Endothelial cell of umbilical vein (primary cell): Measurements from ENCODE around the gene KCNK2. TPM values are rescaled to one million over a fixed set of nuclear protein-coding genes. Genes with fewer than 3 reads are reported as not detected.

Experiments used
- BruUV-seq: library from RNA; stranded (reverse); fragments of 400-500 nt; replicated peaks from 2 replicates; lab custom pipeline; 2021; lab: Mats Ljungman, UMichigan
- CTCF ChIA-PET: fragments of 300-600, 350-600 bp; sonication (Branson Sonifier 250); formaldehyde crosslinking; loops from one replicate; lab custom pipeline; 2021; ENCODE audit warnings: antibody characterized with exemption, inconsistent platforms; lab: Charles Lee
- POLR2A ChIA-PET: fragments of 300-600, 350-600 bp; sonication (Branson Sonifier 250); formaldehyde crosslinking; loops from one replicate; lab custom pipeline; 2021; ENCODE audit warnings: antibody characterized with exemption, inconsistent platforms; lab: Charles Lee
- DNase-seq: peaks from one replicate; pipeline ENCODE4 v3.0.0-alpha.2; 2011; ENCODE audit warnings: low read depth, low spot score
- FAIRE-seq: peaks from 2 replicates; lab custom pipeline; 2011; peaks lifted over from hg19 to GRCh38; lab: Jason Lieb, UNC
- H2AFZ ChIP-seq: 2 replicates; pipeline ENCODE4 v1.6.0; 2012; ENCODE audit warnings: low read depth, low read length, control low read depth, inconsistent platforms
- H3K27ac ChIP-seq: 2 replicates; pipeline ENCODE4 v1.5.1; 2011; ENCODE audit warnings: low read depth, mild to moderate bottlenecking, control low read depth, low read length, moderate library complexity; ENCODE audit not compliant: insufficient read depth
- H3K27me3 ChIP-seq, 2 experiments: 2 replicates each; pipeline versions ENCODE4 v1.6.0 to v1.6.1; 2011; ENCODE audit warnings: low read length in 2 of 2, mixed read lengths in 1 of 2; ENCODE audit not compliant: control insufficient read depth in 2 of 2, insufficient read depth in 2 of 2
- H3K36me3 ChIP-seq, 2 experiments: 2 replicates in 1 of 2; 3 replicates in 1 of 2; pipeline ENCODE4 v1.5.1; 2011; ENCODE audit warnings: low read length in 2 of 2, mild to moderate bottlenecking in 1 of 2, moderate library complexity in 1 of 2; ENCODE audit not compliant: control insufficient read depth in 2 of 2, insufficient read depth in 2 of 2; ENCODE audit errors: extremely low read depth in 1 of 2
- H3K4me1 ChIP-seq: 3 replicates; pipeline ENCODE4 v1.5.1; 2011; ENCODE audit warnings: mild to moderate bottlenecking, low read length; ENCODE audit not compliant: control insufficient read depth, insufficient read depth; ENCODE audit errors: extremely low read depth
- H3K4me2 ChIP-seq: 2 replicates; pipeline ENCODE4 v1.6.1; 2011; ENCODE audit warnings: low read length, control low read depth, mixed read lengths; ENCODE audit not compliant: insufficient read depth
- H3K4me3 ChIP-seq, 3 experiments: fragments of 200-600 bp in 1 of 3; sonication (generic), shearing (Covaris generic) in 1 of 3; replicated peaks in 1 of 3; 2 replicates each; pipeline ENCODE4 v1.5.1; 2011 to 2016; ENCODE audit warnings: control low read depth in 3 of 3, low read length in 3 of 3, mild to moderate bottlenecking in 2 of 3, inconsistent platforms in 1 of 3, low read depth in 1 of 3, moderate library complexity in 1 of 3; ENCODE audit not compliant: insufficient read depth in 1 of 3
- H3K79me2 ChIP-seq: 2 replicates; pipeline ENCODE4 v1.6.0; 2012; ENCODE audit warnings: low read length, inconsistent platforms; ENCODE audit not compliant: control insufficient read depth, insufficient read depth
- H3K9ac ChIP-seq: replicated peaks from 2 replicates; pipeline ENCODE3; 2011; ENCODE audit warnings: low read length, control low read depth; ENCODE audit not compliant: insufficient read depth; ENCODE audit errors: extremely low read depth
- H3K9me1 ChIP-seq: replicated peaks from 3 replicates; pipeline ENCODE4 v1.6.0; 2011; ENCODE audit warnings: mild to moderate bottlenecking, low read length; ENCODE audit not compliant: control insufficient read depth, insufficient read depth; ENCODE audit errors: extremely low read depth
- H3K9me3 ChIP-seq: replicated peaks from 2 replicates; pipeline ENCODE4 v1.5.1; 2012; ENCODE audit warnings: low read length, inconsistent platforms; ENCODE audit not compliant: control insufficient read depth, insufficient read depth
- H4K20me1 ChIP-seq: replicated peaks from 2 replicates; pipeline ENCODE3; 2011; ENCODE audit warnings: mild to moderate bottlenecking, low read length; ENCODE audit not compliant: control insufficient read depth, insufficient read depth; ENCODE audit errors: extremely low read depth
- EZH2 ChIP-seq: IDR thresholded peaks from 2 replicates; pipeline ENCODE4 v1.6.1; 2012; ENCODE audit warnings: borderline replicate concordance, low read depth, mild to moderate bottlenecking, moderate library complexity, low read length, inconsistent platforms; ENCODE audit not compliant: severe bottlenecking
- FOS ChIP-seq: IDR thresholded peaks from 2 replicates; pipeline ENCODE4 v1.6.1; 2011; ENCODE audit warnings: mild to moderate bottlenecking, low read length, moderate library complexity, borderline replicate concordance; ENCODE audit not compliant: insufficient read depth
- GATA2 ChIP-seq: IDR thresholded peaks from 2 replicates; pipeline ENCODE4 v1.7.0; 2011; ENCODE audit warnings: low read depth, mild to moderate bottlenecking, moderate library complexity, mixed read lengths, low read length; ENCODE audit not compliant: insufficient read length, insufficient read depth
- JUN ChIP-seq: IDR thresholded peaks from 2 replicates; pipeline ENCODE4 v1.6.1; 2011; ENCODE audit warnings: borderline replicate concordance, low read depth; ENCODE audit not compliant: insufficient read length, insufficient read depth
- MYC ChIP-seq: IDR thresholded peaks from one replicate; pipeline ENCODE4 v1.6.1; 2011; ENCODE audit warnings: mild to moderate bottlenecking, low read depth, low read length
- POLR2A ChIP-seq: IDR thresholded peaks from 2 replicates; pipeline ENCODE4 v1.6.1; 2012; ENCODE audit warnings: low read depth, mild to moderate bottlenecking, control low read depth, low read length
- POLR2AphosphoS5 ChIP-seq: IDR thresholded peaks from 2 replicates; pipeline ENCODE4 v1.6.1; 2012; ENCODE audit warnings: low read depth, mild to moderate bottlenecking, control low read depth, low read length, moderate library complexity; ENCODE audit not compliant: insufficient read depth
- dilution Hi-C: fragments of 300-500 bp; cut with MboI; formaldehyde crosslinking; loops from one replicate; pipeline ENCODE4 v1.15.0; 2019; ENCODE audit warnings: low sequenced_read_pairs; ENCODE audit not compliant: extremely low pct_ligation_motif_present
- intact Hi-C: fragments of 100-400 bp; cut with micrococcal nuclease; formaldehyde crosslinking; loops from one replicate; pipeline ENCODE4 v1.10.0; 2022
- polyA plus RNA-seq, 4 experiments: library from polyadenylated mRNA; depleted of rRNA in 3 of 4; stranded (reverse) in 3 of 4; unstranded in 1 of 4; fragments of >200 nt; gene quantifications; 2 replicates each; pipeline versions ENCODE4 v1.2.1 to v1.2.3, GENCODE V29; 2011 to 2012; ENCODE audit warnings: missing spikeins in 1 of 4
- total RNA-seq: library from RNA; stranded (reverse); gene quantifications from 2 replicates; pipeline ENCODE4 v1.2.3, GENCODE V29; 2021
- TF ChIP-seq, protein P1 (sequence below), 2 donors: IDR thresholded peaks; 1 replicate in 1 of 2; 2 replicates in 1 of 2; pipeline ENCODE4 v1.5.1; 2011; ENCODE audit warnings: low read length in 2 of 2, mild to moderate bottlenecking in 2 of 2, moderate library complexity in 2 of 2, control low read depth in 1 of 2, inconsistent platforms in 1 of 2, low read depth in 1 of 2; ENCODE audit not compliant: insufficient read depth in 1 of 2; ENCODE audit errors: extremely low read depth in 1 of 2
- TF ChIP-seq, protein P2 (sequence below): IDR thresholded peaks from 2 replicates; pipeline ENCODE4 v1.6.1; 2011; ENCODE audit not compliant: insufficient read depth, insufficient read length

Gene KCNK2
- total and polyA plus RNA-seq, 2 donors (not counting 3 experiments of a cell fraction or from before 2014, with no cell fraction given) = 0.08 to 0.46 TPM

GRCh38 chr1:215064327-215064726, 18.2 kb upstream of the KCNK2 start:
- DNase-seq = no peak
- no peak overlapping the region for H3K9ac ChIP-seq
- CTCF ChIA-PET = interaction anchor here (1.3 kb wide), 1 partner anchor 12 kb away, joined by 4 read pairs; no protein-coding TSS in a partner anchor
- H3K27ac ChIP-seq = no peak overlapping the region
- no peaks in the 10 kb centered on the region for H3K36me3 ChIP-seq
- FAIRE-seq = no peak
- no peak overlapping the region for H2AFZ ChIP-seq
- H4K20me1 ChIP-seq = no peaks in the 10 kb centered on the region
- peaks cover 0 to 1% of the 10 kb centered on the region in 2 experiments for H3K27me3 ChIP-seq
- no peak overlapping the region for H3K4me2 ChIP-seq
- no peaks in the 10 kb centered on the region for H3K9me1 ChIP-seq
- dilution Hi-C loops (no loop called here), intact Hi-C loops (no loop called here)
- H3K9me3 ChIP-seq = no peaks in the 10 kb centered on the region
- no peaks in the 10 kb centered on the region for H3K4me1 ChIP-seq
- BruUV-seq = no TSS peak
- no peak overlapping the region for H3K4me3 ChIP-seq
- TF ChIP-seq FOS = no peak
- TF ChIP-seq, protein P1, sequence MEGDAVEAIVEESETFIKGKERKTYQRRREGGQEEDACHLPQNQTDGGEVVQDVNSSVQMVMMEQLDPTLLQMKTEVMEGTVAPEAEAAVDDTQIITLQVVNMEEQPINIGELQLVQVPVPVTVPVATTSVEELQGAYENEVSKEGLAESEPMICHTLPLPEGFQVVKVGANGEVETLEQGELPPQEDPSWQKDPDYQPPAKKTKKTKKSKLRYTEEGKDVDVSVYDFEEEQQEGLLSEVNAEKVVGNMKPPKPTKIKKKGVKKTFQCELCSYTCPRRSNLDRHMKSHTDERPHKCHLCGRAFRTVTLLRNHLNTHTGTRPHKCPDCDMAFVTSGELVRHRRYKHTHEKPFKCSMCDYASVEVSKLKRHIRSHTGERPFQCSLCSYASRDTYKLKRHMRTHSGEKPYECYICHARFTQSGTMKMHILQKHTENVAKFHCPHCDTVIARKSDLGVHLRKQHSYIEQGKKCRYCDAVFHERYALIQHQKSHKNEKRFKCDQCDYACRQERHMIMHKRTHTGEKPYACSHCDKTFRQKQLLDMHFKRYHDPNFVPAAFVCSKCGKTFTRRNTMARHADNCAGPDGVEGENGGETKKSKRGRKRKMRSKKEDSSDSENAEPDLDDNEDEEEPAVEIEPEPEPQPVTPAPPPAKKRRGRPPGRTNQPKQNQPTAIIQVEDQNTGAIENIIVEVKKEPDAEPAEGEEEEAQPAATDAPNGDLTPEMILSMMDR (IDR thresholded peaks at IDR 0.05; ENCODE audit: extremely low read depth in 1 of 2, insufficient read depth in 1 of 2, low read depth in 1 of 2, low read length in 2 of 2) = no peak
- TF ChIP-seq, protein P2, sequence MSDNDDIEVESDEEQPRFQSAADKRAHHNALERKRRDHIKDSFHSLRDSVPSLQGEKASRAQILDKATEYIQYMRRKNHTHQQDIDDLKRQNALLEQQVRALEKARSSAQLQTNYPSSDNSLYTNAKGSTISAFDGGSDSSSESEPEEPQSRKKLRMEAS = no peak
- no peak for TF ChIP-seq JUN
- TF ChIP-seq MYC = no peak
- H3K79me2 ChIP-seq = no peaks in the 10 kb centered on the region
- POLR2A ChIA-PET = no interaction called here

DNA sequence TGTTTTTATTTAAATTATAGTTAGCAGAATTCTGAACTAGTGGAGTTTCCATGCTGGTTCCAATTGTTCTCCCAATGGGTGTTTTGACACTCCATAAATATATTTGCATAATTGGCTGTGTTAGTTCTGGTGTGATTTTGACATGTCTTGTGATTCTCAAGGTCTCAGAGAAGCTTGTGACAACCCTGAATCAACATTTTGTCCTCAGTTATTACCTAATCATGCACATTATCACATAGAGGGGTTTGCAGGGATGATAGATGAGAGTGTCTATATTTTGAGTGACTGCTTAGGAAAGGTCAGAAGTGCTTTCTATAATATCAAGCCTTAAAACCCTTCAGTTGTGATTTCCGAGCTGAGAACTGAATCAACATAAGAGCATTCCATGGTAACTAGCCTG, 11.5 kb upstream of the KCNK2 start:
- Histone ChIP-seq H3K9ac (no peak overlapping the region), H3K27me3 (peaks cover 2 to 8% of the 10 kb centered on the region in 2 experiments), H3K79me2 (no peaks in the 10 kb centered on the region), H4K20me1 (no peaks in the 10 kb centered on the region), H3K4me2 (no peak overlapping the region), H3K9me3 (no peaks in the 10 kb centered on the region), H3K36me3 (no peaks in the 10 kb centered on the region), H3K4me3 (no peak overlapping the region), H3K9me1 (no peaks in the 10 kb centered on the region), H2AFZ (no peak overlapping the region), H3K27ac (no peak overlapping the region), H3K4me1 (no peaks in the 10 kb centered on the region)
- CTCF ChIA-PET = interaction anchor here (0.8 to 1.0 kb wide), 2 partner anchors 12 to 25 kb away, joined by 3 read pairs; no protein-coding TSS in a partner anchor
- DNase-seq = no peak
- FAIRE-seq = no peak
- BruUV-seq = no TSS peak
- dilution Hi-C loops (no loop called here), intact Hi-C loops (no loop called here)
- TF ChIP-seq FOS (no peak), EZH2 (no peak), MYC (no peak), GATA2 (no peak), JUN (no peak), POLR2A (no peak), POLR2AphosphoS5 (no peak)
- TF ChIP-seq, protein P1 (IDR thresholded peaks at IDR 0.05; ENCODE audit: extremely low read depth in 1 of 2, insufficient read depth in 1 of 2, low read depth in 1 of 2, low read length in 2 of 2) = no peak
- TF ChIP-seq, protein P2 = no peak
- POLR2A ChIA-PET = no interaction called here
